GM19023 (cell line): Measurements from ENCODE around the gene PDE1C.

Experiments
- ATAC-seq: cut with Tn5 transposase; IDR thresholded peaks from one replicate; pipeline ENCODE4 v1.9.1; 2021; ENCODE audit warnings: mild to moderate bottlenecking, moderate library complexity; ENCODE audit not compliant: unreplicated experiment

PDE1C gene

GRCh38 chr7:31950091-31950755 lies 120.0 kb downstream of the PDE1C start:
- no peak for ATAC-seq

DNA sequence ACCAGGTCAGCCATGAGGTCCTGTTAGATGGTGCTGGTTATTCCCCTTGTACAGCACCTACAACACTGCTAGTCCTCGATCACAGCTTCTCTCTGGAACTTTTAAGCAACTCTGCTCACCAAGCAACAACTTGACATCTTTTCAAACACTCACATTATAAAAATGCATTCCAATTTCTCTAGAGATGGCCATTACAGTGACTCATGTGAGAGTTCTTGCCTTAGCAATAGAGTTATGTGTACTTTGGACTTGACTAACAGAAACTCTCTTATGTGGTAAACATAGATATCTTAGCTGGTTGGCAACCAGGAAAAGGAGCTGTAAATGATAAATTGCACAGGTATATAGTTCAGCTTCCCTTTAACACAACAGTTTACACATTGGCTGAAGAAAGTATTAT lies 122.2 kb downstream of the PDE1C start:
- ATAC-seq, result no peak

DNA sequence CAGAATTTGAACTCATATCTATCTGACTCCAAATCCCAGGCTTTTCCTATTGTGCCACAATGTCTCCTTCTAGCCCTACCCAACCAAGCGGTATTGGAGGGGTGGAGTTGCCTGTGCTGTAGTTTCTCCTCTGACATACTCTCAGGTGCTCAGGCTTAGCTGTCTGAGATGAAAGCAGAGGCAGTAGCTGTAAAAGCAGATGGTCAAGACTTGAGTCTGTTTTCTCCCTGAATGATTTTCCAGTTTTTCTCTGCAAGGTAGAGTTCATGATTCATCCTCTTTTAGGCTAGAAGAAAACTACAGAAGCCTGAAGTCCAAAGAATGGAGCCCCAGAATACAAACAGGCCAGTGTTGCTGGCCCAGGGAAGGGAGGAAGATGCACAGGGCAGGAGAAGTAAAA lies 130.0 kb downstream of the PDE1C start:
- no peak for ATAC-seq

DNA sequence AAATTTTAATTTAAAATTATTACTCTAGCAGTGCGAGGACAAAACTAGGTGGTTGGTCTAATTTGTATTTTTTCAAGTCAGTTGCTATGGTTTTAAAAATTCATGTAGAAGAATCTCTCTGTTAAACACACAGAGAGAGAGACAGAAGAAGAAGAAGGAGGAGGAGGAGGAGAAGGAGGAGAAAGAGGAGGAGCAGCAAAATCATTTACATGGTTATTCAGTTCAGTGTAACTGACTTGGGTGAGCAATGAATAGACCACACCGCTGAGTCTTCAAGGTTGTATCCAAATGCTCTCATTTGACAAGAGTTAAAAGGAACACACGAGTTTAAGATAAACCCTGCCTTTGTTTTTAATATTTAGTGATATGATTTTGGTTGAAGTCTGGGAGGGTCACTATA lies 131.1 kb downstream of the PDE1C start:
- ATAC-seq, result no peak

- no peak for ATAC-seq
Measured at GRCh38 chr7:31938650-31939049, 131.6 kb downstream of the PDE1C start.

DNA sequence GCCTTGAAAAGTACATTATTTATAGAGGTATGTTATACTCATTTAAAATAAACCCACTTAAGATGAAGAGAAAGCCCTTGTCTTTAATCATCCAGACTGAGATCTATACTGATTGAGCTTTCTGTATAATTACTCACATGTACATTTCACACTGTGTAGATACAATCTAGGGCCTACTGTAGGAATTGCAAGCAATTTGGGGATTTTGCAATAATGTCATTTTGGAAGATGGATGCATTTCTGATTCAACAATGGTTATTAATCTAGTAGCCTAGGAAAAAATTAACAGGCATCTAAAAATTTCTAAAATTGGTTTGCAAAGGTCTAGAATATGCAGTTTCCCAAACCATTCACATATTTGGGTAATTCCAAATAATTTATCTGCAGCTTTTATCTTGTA lies 132.2 kb downstream of the PDE1C start:
- no peak for ATAC-seq

GRCh38 chr7:31935124-31936054 lies 134.8 kb downstream of the PDE1C start:
- no peak for ATAC-seq

GRCh38 chr7:31934551-31934950 lies 135.7 kb downstream of the PDE1C start:
- ATAC-seq, result no peak

DNA sequence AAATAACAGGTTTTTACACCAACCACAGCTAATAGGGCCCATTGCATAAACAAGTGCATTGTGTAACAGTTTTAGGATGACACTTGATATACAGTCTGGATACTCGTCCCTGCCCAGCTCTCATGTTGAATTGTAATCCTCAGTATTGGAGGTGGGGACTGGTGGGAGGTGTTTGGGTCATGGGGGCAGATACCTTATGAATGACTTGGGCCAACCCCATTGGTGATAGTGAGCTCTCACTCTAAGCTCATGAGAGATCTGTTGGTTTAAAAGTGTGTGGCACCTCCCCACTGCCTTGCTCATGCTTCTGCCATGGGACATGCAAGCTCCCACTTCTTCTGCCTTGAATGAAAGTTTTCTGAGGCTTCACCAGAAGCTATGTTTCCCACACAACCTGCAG lies 136.7 kb downstream of the PDE1C start:
- ATAC-seq, result no peak

DNA sequence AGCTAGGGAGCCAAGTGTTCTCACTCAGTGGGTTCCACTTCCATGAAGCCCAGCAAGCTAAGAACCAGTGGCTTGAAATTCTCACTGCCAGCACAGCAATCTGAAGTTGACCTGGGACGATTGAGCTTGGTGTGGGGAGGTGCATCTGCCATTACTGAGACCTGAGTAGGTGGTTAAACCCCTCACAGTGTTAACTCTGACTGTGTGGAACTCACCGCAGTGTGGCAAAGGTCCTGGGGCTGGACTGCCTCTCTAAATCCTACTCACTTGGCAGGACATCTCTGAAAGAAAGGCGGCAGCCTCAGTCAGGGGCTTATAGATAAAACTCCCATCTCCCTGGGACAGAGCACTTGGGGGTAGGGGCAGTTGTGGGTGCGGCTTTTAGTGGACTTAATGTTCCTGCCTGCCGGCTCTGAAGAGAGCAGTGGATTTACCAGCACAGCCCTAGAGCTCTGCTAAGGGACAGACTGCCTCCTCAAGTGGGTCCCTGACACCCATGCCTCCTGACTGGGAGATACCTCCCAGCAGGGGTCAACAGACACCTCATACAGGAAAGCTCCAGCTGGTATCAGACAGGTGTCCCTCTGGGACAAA lies 143.1 kb downstream of the PDE1C start:
- ATAC-seq, result no peak

- ATAC-seq, result no peak
Measured at GRCh38 chr7:31925753-31926454, 144.3 kb downstream of the PDE1C start.

DNA sequence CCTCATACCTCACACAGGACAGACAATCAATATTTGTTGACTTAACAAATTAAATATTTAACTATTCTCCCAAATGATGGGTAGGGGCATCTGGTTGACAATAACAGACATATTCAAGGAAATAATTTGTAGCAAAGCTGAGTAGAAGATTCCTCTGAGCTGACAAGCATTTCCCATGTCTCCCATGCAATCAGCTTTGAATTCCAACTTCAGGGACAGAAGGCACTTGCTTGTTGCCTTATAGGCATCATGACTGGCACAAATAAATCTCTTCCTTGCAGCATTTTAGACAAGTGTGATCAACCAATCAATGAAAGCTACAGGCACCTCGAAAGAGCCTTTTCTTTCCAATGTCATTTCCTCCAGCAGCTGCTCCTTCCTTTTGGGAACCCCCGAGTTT lies 146.0 kb downstream of the PDE1C start:
- no peak for ATAC-seq

DNA sequence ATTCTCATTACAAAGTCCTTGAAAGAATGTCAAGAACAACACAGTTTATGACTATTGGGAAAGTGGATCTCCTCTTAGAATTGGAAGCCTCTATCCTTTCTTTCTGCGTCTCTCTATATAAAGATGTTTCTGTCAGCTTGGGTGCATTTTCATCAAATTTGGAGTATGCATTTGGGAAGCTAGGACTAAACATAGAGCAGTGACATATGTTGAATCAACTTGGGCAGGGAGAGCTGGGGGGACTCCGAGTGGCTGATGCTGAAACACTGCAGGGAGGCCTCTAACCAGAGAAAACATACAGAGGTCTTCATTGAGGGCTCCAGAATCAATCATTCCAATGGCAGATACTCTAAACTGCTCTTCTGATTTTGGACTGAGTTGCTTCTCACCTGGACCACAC lies 147.4 kb downstream of the PDE1C start:
- ATAC-seq, result no peak

- ATAC-seq, result no peak
Measured at GRCh38 chr7:31921047-31921446, 149.2 kb downstream of the PDE1C start.

GRCh38 chr7:31919678-31920369 lies 150.4 kb downstream of the PDE1C start:
- ATAC-seq, result no peak

GRCh38 chr7:31918706-31919393 lies 151.4 kb downstream of the PDE1C start:
- ATAC-seq, result no peak

GRCh38 chr7:31917256-31917655 lies 153.0 kb downstream of the PDE1C start:
- ATAC-seq, result no peak

DNA sequence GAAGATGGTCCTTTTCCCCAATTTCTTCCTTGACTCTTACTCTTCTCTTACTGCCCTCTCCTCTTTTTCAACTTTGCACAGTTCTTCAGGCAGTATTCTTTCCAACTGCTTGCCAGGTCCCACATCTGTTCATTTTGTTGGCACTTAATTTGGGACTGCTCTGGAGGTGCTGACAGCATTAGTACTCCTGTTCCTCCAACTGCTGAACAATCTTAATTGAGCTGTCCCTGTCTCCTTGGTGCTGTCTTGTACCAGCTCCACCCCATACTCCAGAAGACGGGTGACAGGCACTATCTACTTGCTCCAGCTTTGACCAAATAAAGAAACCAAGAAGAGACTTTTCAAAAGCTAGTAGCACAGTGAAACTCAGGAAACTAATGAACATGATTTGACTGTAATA lies 160.0 kb downstream of the PDE1C start:
- no peak for ATAC-seq

DNA sequence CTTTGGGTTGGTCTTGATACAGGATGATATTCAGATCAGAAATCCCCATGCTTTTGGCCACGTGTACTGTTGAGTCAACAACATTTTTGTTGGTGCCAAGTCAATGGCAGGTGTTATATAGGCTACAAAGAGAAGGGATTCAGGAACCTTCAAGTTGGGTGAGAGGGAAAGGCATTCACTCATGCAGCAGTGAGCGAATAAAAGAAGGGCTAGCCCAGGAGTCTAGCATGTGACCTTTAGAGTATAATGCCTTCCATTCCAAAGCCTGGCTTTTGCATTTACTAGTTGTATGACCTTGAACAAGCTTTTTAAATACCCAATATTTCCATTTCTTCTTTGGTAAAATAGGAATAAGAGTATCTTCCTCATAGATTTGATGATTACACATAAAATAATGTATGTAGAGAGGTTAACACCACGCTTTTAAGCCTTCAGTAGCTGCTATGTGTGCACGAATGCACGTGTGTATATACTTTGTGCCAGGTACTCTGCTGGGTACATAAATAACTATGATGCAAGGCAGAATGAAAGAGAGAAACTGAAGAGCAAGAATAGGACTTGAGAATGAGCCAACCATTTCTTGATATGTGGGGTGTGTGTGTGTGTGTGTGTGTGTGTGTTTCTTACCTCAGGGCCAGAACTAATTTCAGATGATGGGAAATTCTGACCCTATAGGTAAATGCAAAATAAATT lies 163.6 kb downstream of the PDE1C start:
- no peak for ATAC-seq

DNA sequence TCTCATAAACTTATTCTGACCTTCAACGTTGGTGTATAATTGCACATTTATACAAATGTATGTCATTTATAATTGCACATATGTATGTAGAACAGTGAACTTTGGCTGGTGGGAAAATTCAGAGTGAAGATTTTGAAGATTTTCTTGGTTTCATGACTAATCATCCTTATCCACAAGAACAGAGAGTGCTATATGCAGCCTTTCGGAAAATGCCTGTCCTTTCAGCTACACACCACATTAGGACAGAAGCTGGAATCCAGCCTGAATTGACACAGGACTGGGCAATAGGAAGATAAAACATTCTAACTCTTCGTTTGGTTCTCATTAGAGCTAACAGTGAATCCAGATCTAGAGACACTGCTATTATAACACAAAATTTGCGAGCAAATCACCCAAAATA lies 166.2 kb downstream of the PDE1C start:
- no peak for ATAC-seq
